Immature natural killer cell (primary cell): Measurements from ENCODE around the gene KLRB1. TPM values are rescaled to one million over a fixed set of nuclear protein-coding genes. Genes with fewer than 3 reads are reported as not detected.
"Not testable (repeated sequence)": the region's sequence is repeated elsewhere in the genome, so short reads cannot be mapped to it uniquely, and the experiment has no call there.

Source experiments
- DNase-seq, 3 donors: peaks; one replicate each; pipeline ENCODE4 v3.0.0; 2022; ENCODE audit warnings: mixed read lengths in 1 of 3
- H3K27ac Mint-ChIP-seq, 6 donors: one replicate each; pipeline ENCODE4 v1.8.0; 2020; ENCODE audit warnings: mixed read lengths in 6 of 6, mild to moderate bottlenecking in 5 of 6, inconsistent platforms in 4 of 6, moderate library complexity in 3 of 6
- H3K27me3 Mint-ChIP-seq, 3 donors: one replicate each; pipeline ENCODE4 v1.8.0; 2020 to 2021; ENCODE audit warnings: low read depth in 3 of 3, mild to moderate bottlenecking in 3 of 3, mixed read lengths in 3 of 3, moderate library complexity in 3 of 3, inconsistent platforms in 1 of 3
- H3K36me3 Mint-ChIP-seq, 3 donors: one replicate each; pipeline ENCODE4 v1.8.0; 2020; ENCODE audit warnings: mixed read lengths in 3 of 3, inconsistent platforms in 2 of 3, mild to moderate bottlenecking in 2 of 3
- H3K4me1 Mint-ChIP-seq, 2 donors: one replicate each; pipeline ENCODE4 v1.8.0; 2020; ENCODE audit warnings: inconsistent platforms in 2 of 2, mild to moderate bottlenecking in 2 of 2, mixed read lengths in 2 of 2, moderate library complexity in 1 of 2
- H3K4me3 Mint-ChIP-seq, 5 donors: one replicate each; pipeline ENCODE4 v1.8.0; 2020; ENCODE audit warnings: mild to moderate bottlenecking in 5 of 5, mixed read lengths in 5 of 5, inconsistent platforms in 3 of 5, moderate library complexity in 3 of 5
- H3K9me3 Mint-ChIP-seq, 6 donors: one replicate each; pipeline ENCODE4 v1.8.0; 2020; ENCODE audit warnings: mild to moderate bottlenecking in 6 of 6, mixed read lengths in 6 of 6, inconsistent platforms in 4 of 6, moderate library complexity in 3 of 6
- polyA plus RNA-seq, 3 donors: library from polyadenylated mRNA; unstranded; fragments of 300-500 nt; fragmentation: Illumina TruSeq; gene quantifications; one replicate each; pipeline ENCODE4 v1.2.3, GENCODE V29; 2021

KLRB1 gene
- polyA plus RNA-seq, 3 donors from 2014 or later = 303 to 351 (median 347) TPM

DNA sequence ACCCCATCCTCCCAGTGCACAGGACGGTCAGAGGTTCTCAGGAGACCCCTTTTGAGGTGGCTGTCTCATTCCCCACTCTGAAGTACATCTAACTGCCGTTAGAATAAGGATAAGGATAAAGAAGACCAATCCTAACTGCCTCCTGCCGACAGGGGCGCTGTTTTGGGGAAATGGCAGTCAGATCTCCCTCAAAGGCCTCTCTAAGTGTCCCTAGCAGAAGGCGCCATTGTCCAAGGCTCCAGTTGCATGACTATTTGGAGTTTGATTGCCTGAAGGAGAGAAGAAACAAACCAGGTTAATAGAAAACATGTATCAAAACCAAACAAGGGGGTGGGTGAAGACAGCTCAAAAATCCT, 29.1 kb upstream of the KLRB1 start:
- no peak for DNase-seq
- Mint-ChIP-seq H3K36me3 (peaks cover 4 to 31% (median 5%) of the 10 kb centered on the region in 3 donors), H3K4me1 (peaks cover 36 to 55% of the 10 kb centered on the region in 2 donors), H3K27ac (peak overlapping the region in 3 of 6 donors; percentile 43 to 62 (median 60)), H3K4me3 (no peak overlapping the region), H3K9me3 (no peaks in the 10 kb centered on the region), H3K27me3 (peaks cover 0 to 2% (median 0%) of the 10 kb centered on the region in 3 donors)

DNA sequence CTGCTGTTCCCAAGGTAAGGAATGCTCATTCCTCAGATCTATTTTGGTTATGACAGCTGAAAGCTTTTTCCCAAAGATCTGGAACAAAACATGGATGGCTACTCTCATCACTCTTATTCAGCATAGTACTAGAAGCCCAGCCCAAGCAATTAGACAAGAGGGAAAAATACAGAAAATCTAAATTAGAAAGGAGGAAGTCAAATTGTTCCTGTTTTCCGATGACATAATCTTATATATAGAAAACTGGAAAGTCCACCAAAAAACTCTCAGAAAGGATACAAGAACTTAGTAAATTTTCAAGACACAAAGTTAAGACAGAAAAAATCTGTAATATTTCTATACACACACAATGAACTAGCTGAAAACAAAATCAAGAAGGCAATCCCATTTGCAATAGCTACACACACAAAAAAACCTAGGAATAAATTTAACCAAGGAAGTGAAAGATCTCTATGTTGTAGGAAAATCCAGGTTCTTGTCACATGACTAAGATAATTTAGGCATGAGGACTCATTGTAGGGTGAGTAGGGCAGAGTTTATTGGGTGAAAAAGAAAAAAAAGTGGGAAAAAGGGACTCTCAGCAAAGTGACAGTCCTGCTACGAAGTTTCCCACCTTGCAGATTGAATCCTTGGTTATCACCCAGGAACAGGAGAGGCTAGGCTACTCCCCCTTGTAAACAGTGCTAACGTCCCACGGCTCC, 28.6 kb upstream of the KLRB1 start:
- DNase-seq = no peak
- H3K4me1 Mint-ChIP-seq = peaks cover 33 to 50% of the 10 kb centered on the region in 2 donors
- no peaks in the 10 kb centered on the region for H3K9me3 Mint-ChIP-seq
- H3K27me3 Mint-ChIP-seq = peaks cover 0 to 2% (median 0%) of the 10 kb centered on the region in 3 donors
- H3K4me3 Mint-ChIP-seq = no peak overlapping the region
- H3K27ac Mint-ChIP-seq = peak overlapping the region in 3 of 6 donors; percentile 1 to 62 (median 1)
- H3K36me3 Mint-ChIP-seq = peaks cover 4 to 36% (median 10%) of the 10 kb centered on the region in 3 donors

DNA sequence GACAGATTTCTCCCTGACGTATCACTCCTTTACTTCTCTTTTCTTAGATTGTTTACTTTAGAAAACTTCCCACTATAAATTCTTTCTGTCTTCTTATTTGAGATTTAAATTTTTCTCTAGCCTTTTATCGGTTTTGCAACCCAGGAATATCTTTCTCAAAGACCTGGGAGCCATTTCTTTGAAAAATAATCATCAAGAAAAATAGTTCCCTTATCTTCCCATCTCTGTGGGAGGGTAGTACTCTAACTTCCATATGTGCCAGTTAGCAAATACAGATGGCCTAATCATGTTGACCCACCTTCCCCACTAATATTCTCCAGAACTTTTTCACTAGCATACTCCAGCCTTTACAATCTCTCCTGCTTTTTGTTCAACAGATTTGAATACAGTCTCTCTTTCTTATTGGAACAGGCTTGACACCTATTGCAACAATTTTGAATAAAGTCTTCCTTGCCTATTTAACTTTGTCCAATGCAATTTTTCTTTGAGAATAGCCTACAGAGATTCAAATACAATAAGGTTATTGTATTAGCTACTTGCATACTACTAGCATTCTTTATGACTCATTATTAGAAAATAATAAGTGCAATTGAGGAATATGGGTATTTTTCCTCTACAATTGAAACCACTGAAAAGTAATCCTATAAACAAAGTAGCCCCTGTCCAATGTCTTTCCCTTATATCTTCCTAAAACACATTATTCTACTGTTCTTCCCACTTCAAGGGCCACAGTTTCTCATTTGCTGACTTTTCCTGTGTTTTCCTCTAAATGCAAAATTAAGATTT, 27.4 kb upstream of the KLRB1 start:
- Mint-ChIP-seq H3K4me1 (peaks cover 38 to 46% of the 10 kb centered on the region in 2 donors), H3K27ac (peak overlapping the region in 2 of 6 donors; percentile 3 to 26), H3K27me3 (peaks cover 0 to 2% (median 0%) of the 10 kb centered on the region in 3 donors), H3K9me3 (no peaks in the 10 kb centered on the region), H3K4me3 (no peak overlapping the region), H3K36me3 (peaks cover 4 to 37% (median 10%) of the 10 kb centered on the region in 3 donors)
- no peak for DNase-seq

DNA sequence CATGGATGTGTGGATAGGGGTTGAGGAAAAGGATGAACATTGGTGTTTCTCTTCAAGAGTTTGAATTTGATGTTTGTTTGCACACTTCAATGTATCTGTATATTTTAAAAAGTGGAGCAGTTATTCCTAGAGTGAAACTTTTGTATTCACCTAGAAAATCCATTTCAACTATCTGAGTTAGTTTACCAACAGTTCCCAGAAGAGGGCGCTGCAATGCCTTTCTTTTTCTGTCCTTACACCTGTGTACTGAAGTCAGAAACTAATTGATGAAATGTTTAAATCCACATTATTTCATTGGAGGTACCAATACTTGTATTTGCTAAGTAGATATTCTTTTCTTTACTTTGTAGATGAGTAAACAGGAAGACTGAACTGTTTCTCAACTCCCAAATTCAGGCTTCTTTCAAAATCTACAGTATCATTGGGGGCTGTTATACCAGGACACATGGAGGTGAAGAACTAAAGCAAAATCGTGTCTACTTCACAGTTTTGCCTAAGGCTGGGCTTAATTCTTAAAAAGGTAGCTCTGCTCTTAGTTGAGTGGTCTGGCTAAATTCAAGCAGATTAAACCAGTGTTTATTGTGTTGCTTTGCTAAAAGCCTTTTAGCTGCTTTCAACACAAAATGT, 26.6 kb upstream of the KLRB1 start:
- H3K4me3 Mint-ChIP-seq = no peak overlapping the region

DNA sequence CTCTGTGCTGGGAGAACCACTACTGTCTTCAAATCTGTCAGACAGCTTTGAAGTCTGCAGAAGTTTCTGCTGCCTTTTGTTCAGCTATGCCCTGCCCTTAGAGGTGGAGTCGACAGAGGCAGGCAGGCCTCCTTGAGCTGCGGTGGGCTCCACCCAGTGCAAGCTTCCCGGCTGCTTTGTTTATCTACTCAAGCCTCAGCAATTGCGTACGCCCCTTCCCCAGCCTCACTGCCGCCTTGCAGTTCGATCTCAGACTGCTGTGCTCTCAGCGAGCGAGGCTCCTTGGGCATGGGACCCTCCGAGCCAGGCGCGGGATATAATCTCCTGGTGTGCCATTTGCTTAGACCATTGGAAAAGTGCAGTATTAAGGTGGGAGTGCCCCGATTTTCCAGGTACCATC, 25.1 kb upstream of the KLRB1 start:
- no peak overlapping the region for H3K4me3 Mint-ChIP-seq
- H3K36me3 Mint-ChIP-seq = peaks cover 10 to 39% (median 14%) of the 10 kb centered on the region in 3 donors
- peaks cover 0 to 4% (median 0%) of the 10 kb centered on the region in 6 donors for H3K9me3 Mint-ChIP-seq
- no peak overlapping the region for H3K27ac Mint-ChIP-seq
- H3K27me3 Mint-ChIP-seq = peaks cover 0 to 2% (median 0%) of the 10 kb centered on the region in 3 donors
- no peak for DNase-seq
- peaks cover 33 to 34% of the 10 kb centered on the region in 2 donors for H3K4me1 Mint-ChIP-seq

More for the DNA sequence above, 26.6 kb upstream of the KLRB1 start:
- Mint-ChIP-seq H3K4me1 (peaks cover 38 to 45% of the 10 kb centered on the region in 2 donors), H3K27me3 (peaks cover 0 to 2% (median 0%) of the 10 kb centered on the region in 3 donors), H3K9me3 (no peaks in the 10 kb centered on the region), H3K36me3 (peaks cover 7 to 42% (median 10%) of the 10 kb centered on the region in 3 donors), H3K27ac (peak overlapping the region; percentile 4 to 87 (median 80))
- peak; percentile 67 to 76 (median 69) for DNase-seq

DNA sequence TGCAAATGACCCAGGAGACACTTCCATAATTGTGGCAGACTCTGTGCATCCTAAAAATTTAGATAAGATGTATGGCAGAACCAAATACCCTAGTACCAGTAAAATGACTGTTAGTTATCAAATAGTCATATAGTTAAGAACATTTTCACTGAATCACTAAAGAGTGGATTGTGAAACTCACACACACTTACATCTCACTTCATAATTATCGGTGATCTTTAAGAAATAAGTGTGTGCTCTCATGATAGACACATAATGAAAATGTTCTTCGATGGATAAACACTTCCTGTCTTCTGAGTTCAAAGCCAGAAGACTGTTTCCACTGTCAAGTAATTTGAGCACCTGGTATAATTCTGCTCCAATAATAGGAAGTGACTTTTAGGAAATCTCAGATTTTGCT, 19.1 kb upstream of the KLRB1 start:
- DNase-seq = no peak
- H3K36me3 Mint-ChIP-seq = peaks cover 32 to 42% (median 38%) of the 10 kb centered on the region in 3 donors
- no peak overlapping the region for H3K4me3 Mint-ChIP-seq
- no peak overlapping the region for H3K27ac Mint-ChIP-seq
- no peaks in the 10 kb centered on the region for H3K27me3 Mint-ChIP-seq
- peaks cover 6 to 8% of the 10 kb centered on the region in 2 donors for H3K4me1 Mint-ChIP-seq
- peaks cover 5 to 19% (median 11%) of the 10 kb centered on the region in 6 donors for H3K9me3 Mint-ChIP-seq

DNA sequence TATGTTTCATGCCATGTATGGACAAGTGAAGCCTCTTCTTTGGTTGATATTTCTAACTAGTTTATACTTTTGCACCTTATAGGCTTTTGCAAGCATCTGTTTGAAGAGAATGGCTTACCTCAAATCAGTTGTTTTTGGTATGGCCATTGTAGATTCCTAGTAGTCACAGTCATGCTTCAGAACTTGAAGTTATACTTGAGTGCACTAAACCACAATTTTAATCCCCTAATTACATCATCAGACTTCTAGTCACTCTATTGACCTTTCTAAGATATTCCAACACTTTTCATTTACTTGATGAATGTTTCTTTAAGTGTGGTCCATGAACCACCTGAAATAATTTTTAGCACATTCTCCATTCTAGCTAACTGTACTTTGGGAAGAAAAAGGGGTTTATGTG, 18.6 kb upstream of the KLRB1 start:
- DNase-seq = no peak
- Mint-ChIP-seq H3K4me3 (no peak overlapping the region), H3K9me3 (peaks cover 5 to 19% (median 12%) of the 10 kb centered on the region in 6 donors), H3K36me3 (peaks cover 31 to 38% (median 38%) of the 10 kb centered on the region in 3 donors), H3K4me1 (peaks cover 8 to 10% of the 10 kb centered on the region in 2 donors), H3K27me3 (no peaks in the 10 kb centered on the region), H3K27ac (no peak overlapping the region)

DNA sequence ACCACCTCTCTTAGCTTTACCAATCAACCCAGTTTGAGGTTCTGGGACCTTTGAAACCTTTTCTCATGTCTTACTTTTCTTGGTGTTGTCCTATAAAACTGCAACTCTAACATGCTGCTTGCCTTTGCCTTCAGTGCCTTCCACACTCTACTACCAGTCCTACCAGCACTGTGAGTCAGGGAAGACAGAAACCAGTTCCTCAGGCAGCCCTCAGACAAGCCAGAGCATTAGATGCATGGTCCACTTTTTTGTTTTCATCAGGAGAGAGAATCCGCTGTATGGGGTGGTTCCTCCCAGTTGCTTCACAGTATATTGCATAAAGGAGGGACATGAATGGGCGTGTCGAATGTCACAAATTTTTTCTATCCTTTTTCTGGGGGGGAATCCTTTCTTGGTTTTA, 17.3 kb upstream of the KLRB1 start:
- H3K36me3 Mint-ChIP-seq = peaks cover 25 to 38% (median 36%) of the 10 kb centered on the region in 3 donors
- H3K4me1 Mint-ChIP-seq = peaks cover 7 to 10% of the 10 kb centered on the region in 2 donors
- no peak overlapping the region for H3K27ac Mint-ChIP-seq
- DNase-seq = no peak
- peaks cover 0 to under 1% (median 0%) of the 10 kb centered on the region in 3 donors for H3K27me3 Mint-ChIP-seq
- H3K9me3 Mint-ChIP-seq = peaks cover 5 to 19% (median 12%) of the 10 kb centered on the region in 6 donors
- H3K4me3 Mint-ChIP-seq = no peak overlapping the region

DNA sequence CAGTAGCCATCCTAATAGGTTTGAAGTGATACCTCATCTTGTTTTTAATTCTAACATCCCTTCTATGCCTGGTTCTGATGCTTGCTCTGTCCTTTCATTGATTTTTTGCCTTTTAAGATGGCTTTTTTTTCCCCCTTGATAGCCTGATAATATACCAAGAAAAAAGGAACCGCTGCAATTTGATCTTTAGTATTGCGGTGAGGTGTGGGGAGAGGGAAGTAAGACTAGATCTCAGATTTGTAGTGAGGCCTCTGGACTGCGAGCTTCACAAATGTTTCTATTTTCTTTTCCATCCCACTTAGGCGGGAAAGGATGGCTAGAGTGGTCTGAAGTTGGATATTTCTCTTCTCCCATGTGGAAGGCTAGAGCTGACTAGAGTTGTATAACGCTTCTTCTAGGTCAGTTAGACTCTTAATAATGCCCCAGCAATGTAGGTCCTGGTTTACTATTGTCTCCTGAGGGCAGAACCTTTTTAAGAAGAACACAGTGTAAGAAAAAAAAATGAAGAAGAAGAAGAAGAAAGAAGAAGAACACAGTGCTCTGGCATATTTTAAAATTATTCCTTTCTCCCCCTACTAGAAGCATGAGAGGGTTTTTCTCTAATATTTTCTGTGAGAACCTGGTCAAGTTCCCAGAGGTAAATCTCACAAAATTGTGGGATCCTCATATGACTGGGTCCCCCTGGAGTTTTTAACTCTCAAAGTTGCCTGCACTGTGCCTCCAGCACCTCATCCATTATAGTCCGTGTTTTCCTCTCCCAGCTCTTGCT, 11.9 kb upstream of the KLRB1 start:
- Mint-ChIP-seq H3K4me3 (peak overlapping the region in 3 of 5 donors; percentile 2 to 39 (median 30)), H3K9me3 (peaks cover 4 to 15% (median 7%) of the 10 kb centered on the region in 6 donors), H3K4me1 (peaks cover 59 to 65% of the 10 kb centered on the region in 2 donors), H3K27ac (peak overlapping the region; percentile 73 to 100 (median 99)), H3K27me3 (peaks cover 0 to 8% (median 5%) of the 10 kb centered on the region in 3 donors), H3K36me3 (peaks cover 21 to 33% (median 27%) of the 10 kb centered on the region in 3 donors)
- DNase-seq = no peak

DNA sequence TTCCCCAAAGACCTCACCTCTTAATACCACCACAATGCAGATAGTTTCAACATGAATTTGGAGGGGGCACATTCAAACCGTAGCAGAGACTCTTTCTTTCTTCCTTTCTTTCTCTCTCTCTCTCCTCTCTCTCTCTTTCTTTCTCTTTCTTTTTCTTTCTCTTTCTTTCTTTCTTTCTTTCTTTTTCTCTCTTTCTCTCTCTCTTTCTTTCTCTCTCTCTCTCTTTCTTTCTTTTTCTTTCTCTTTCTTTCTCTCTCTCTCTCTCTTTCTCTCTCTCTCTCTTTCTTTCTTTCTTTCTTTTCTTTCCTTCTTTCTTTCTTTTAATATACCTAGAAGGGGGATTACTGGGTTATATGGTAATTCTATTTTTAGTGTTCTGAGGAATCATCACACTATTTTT, 11.2 kb upstream of the KLRB1 start:
- Mint-ChIP-seq H3K27ac (peak overlapping the region; percentile 73 to 100 (median 99)), H3K4me3 (peak overlapping the region in 3 of 5 donors; percentile 8 to 47 (median 39)), H3K4me1 (peaks cover 66 to 72% of the 10 kb centered on the region in 2 donors), H3K36me3 (peaks cover 14 to 27% (median 26%) of the 10 kb centered on the region in 3 donors)
- not testable (repeated sequence) for DNase-seq, H3K27me3 Mint-ChIP-seq, H3K9me3 Mint-ChIP-seq

DNA sequence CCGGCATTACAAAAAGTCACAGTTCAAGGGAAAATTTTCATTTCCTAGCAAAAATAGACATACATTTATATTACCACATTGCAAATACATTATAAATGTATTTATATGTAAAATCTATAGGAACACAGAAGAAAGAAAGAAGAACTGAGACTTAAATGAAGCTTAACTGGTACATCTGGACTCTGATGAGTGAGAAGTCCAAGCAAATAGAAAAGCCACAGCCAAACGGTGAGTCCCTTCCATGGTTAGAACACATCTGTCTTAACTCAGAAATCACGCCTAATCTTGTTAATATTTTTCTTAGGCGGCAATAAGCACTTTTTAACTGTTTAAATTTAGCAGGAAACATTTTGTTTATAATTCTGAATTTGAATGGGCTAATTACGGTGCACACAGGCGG, 9.4 kb upstream of the KLRB1 start:
- Mint-ChIP-seq H3K36me3 (peaks cover 0 to 16% (median 13%) of the 10 kb centered on the region in 3 donors), H3K27me3 (peaks cover 0 to 8% (median 5%) of the 10 kb centered on the region in 3 donors), H3K9me3 (peaks cover 0 to 7% (median under 1%) of the 10 kb centered on the region in 6 donors), H3K27ac (peak overlapping the region; percentile 98 to 100 (median 99)), H3K4me1 (peaks cover 82 to 89% of the 10 kb centered on the region in 2 donors), H3K4me3 (peak overlapping the region in 3 of 5 donors; percentile 8 to 64 (median 24))
- DNase-seq = no peak

DNA sequence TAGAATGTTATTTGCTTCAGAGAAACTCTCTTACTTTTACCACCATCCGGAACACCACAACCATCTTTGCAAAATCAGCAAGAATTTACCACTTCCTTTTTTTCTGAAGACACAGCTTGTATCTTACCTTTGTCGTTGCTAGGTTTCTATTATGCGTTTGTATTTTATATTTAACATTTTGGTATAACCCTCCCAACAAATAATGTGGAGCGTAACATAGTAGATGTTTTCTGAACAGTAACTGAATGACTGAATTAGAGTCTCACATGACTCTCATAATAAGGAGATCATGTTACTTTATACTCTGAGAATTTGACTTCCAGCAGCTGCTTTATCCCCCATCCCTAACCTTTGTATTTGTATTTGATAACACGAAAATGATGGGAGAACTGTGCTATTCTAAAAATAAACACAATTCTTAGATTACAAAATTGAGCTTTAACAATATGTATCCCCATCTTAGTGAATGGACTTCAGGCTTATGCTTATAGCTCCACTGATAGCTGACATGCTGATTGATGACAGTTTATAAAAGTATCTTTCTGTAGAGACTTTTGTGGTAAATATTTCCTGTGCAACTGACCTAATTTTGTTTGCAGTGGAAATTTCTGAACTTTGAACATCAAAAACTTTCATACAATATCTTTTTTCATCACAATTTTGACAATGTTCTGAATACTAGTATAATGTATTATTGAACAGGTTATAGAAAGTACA, 7.9 kb upstream of the KLRB1 start:
- H3K36me3 Mint-ChIP-seq = peaks cover 0 to 19% (median 9%) of the 10 kb centered on the region in 3 donors
- peak overlapping the region; percentile 83 to 98 (median 90) for H3K4me3 Mint-ChIP-seq
- peaks cover 0 to 7% (median 0%) of the 10 kb centered on the region in 6 donors for H3K9me3 Mint-ChIP-seq
- peaks cover 98% of the 10 kb centered on the region in 2 donors for H3K4me1 Mint-ChIP-seq
- H3K27me3 Mint-ChIP-seq = peaks cover 0 to 8% (median 5%) of the 10 kb centered on the region in 3 donors
- H3K27ac Mint-ChIP-seq = peak overlapping the region; percentile 98 to 100 (median 99)
- DNase-seq = peak; percentile 69 to 78 (median 74)
